Parathyroid adenoma (tissue), 2 donors: ENCODE measurements around the gene TMEM9.

ENCODE experiments used
- H2AFZ ChIP-seq: fragments of 300-600 bp; sonication (generic); one replicate; pipeline ENCODE4 v1.7.0; 2017; ENCODE audit warnings: antibody characterized with exemption, mild to moderate bottlenecking
- H3K27ac ChIP-seq: fragments of 300-600 bp; sonication (generic); one replicate; pipeline ENCODE4 v1.7.0; 2017
- H3K27me3 ChIP-seq: fragments of 300-600 bp; sonication (generic); one replicate; pipeline ENCODE4 v1.7.0; 2017; ENCODE audit warnings: low read length; ENCODE audit not compliant: control insufficient read depth, insufficient read depth
- H3K36me3 ChIP-seq: fragments of 300-600 bp; sonication (generic); one replicate; pipeline ENCODE4 v1.7.0; 2017; ENCODE audit warnings: low read length; ENCODE audit not compliant: control insufficient read depth, insufficient read depth
- H3K4me1 ChIP-seq: fragments of 300-600 bp; sonication (generic); one replicate; pipeline ENCODE4 v1.7.0; 2017; ENCODE audit warnings: control low read depth
- H3K4me2 ChIP-seq: fragments of 300-600 bp; sonication (generic); one replicate; pipeline ENCODE4 v1.7.0; 2017; ENCODE audit warnings: low read length
- H3K4me3 ChIP-seq: fragments of 300-600 bp; sonication (generic); one replicate; pipeline ENCODE4 v1.7.0; 2017; ENCODE audit warnings: low read depth, low read length
- H3K79me2 ChIP-seq: fragments of 300-600 bp; sonication (generic); one replicate; pipeline ENCODE4 v1.7.0; 2017; ENCODE audit warnings: control low read depth
- H3K9ac ChIP-seq: fragments of 300-600 bp; sonication (generic); one replicate; pipeline ENCODE4 v1.7.0; 2017; ENCODE audit warnings: mild to moderate bottlenecking
- H3K9me3 ChIP-seq: fragments of 300-600 bp; sonication (generic); one replicate; pipeline ENCODE4 v1.7.0; 2017; ENCODE audit warnings: low read length; ENCODE audit not compliant: control insufficient read depth
- TF ChIP-seq, protein P1 (sequence below): fragments of 300-600 bp; sonication (generic); IDR thresholded peaks from one replicate; pipeline ENCODE4 v1.7.0; 2017; ENCODE audit warnings: antibody characterized with exemption, mild to moderate bottlenecking
- donor health status: primary hyperparathyroidism.

The TMEM9 gene

DNA sequence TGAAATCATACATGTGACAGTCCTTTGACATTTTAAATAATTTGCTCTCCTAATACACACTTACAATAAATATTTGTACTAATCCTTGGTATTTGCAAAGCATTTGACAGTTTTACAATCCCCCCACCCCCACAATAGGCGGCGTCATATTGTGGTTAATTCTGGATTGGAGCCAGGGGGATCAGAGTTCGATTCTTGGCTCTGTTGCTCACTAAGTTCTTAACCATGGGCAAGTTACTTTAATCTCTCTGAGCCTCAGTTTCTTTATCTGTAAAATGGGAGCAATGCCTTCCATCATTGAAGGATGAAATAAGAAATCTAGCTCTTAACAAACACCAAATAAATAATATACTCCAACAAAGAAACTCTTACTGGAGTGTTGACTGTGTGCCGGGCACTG, 65.9 kb downstream of the TMEM9 start:
- Histone ChIP-seq H3K4me2 (no peak overlapping the region), H3K4me1 (no peaks in the 10 kb centered on the region), H3K79me2 (no peaks in the 10 kb centered on the region), H3K9me3 (no peaks in the 10 kb centered on the region), H3K27me3 (no peaks in the 10 kb centered on the region), H3K36me3 (no peaks in the 10 kb centered on the region), H3K9ac (no peak overlapping the region), H2AFZ (no peak overlapping the region), H3K27ac (no peak overlapping the region), H3K4me3 (no peak overlapping the region)
- TF ChIP-seq, protein P1, sequence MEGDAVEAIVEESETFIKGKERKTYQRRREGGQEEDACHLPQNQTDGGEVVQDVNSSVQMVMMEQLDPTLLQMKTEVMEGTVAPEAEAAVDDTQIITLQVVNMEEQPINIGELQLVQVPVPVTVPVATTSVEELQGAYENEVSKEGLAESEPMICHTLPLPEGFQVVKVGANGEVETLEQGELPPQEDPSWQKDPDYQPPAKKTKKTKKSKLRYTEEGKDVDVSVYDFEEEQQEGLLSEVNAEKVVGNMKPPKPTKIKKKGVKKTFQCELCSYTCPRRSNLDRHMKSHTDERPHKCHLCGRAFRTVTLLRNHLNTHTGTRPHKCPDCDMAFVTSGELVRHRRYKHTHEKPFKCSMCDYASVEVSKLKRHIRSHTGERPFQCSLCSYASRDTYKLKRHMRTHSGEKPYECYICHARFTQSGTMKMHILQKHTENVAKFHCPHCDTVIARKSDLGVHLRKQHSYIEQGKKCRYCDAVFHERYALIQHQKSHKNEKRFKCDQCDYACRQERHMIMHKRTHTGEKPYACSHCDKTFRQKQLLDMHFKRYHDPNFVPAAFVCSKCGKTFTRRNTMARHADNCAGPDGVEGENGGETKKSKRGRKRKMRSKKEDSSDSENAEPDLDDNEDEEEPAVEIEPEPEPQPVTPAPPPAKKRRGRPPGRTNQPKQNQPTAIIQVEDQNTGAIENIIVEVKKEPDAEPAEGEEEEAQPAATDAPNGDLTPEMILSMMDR = no peak

DNA sequence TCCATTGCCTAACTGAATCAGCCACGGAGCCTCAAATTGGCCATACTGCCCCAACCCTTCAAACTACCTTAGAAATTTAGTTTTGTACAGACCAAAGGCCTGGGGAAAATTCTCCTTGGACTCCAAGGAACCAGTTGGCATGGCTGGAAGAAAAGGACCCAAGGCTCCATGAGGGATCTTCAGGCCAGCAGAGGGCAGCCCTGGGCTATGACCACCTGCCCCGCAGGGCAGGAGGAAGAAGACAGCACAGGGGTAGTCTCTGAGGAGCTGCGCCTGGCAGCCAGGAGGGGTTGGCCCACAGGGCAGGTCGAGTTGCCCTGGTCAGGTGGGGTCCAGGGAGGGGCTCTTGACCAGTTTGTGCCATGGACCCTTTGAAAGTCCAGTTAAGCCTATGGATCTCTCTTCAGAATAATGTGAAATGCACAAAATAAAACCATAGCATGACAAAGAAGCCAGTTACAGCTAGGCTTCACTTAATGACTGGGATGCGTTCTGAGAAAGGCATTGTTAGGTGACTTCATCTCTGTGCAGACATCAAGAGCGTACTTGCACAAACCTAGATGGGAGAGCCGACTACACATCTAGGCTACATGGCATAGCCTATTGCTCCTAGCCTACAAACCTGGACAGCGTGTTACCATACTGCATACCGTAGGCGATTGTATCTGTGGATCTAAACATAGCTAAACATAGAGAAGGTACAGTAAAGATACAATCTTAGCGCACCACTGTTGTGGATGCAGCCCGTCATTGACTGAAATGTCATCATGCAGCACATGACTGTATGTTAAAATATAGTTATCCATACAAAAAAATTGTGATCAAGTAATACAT, 68.2 kb downstream of the TMEM9 start:
- no peaks in the 10 kb centered on the region for H3K79me2 ChIP-seq
- no peak overlapping the region for H2AFZ ChIP-seq
- H3K9me3 ChIP-seq = no peaks in the 10 kb centered on the region
- H3K4me3 ChIP-seq = no peak overlapping the region
- no peaks in the 10 kb centered on the region for H3K36me3 ChIP-seq
- no peak overlapping the region for H3K9ac ChIP-seq
- TF ChIP-seq, protein P1 = peak; percentile 63
- no peaks in the 10 kb centered on the region for H3K27me3 ChIP-seq
- no peak overlapping the region for H3K27ac ChIP-seq
- no peaks in the 10 kb centered on the region for H3K4me1 ChIP-seq
- no peak overlapping the region for H3K4me2 ChIP-seq
